ENCODE results near the gene BET1.

DNA sequence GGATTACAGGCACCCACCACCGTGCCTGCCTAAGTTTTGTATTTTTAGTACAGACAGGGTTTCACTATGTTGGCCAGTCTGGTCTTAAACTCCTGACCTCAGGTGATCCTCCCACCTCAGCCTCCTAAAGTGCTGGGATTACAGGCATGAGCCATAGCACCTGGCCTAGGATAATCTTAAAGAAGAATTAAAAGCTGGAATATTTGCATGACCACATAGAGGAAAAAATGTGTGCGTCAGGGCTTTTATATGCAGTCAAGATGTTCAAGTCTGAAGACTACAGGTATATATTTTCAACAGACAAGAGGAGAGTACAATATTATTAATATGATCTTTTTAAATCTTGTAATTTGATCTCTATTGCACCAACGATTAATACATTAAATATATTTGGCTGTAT, 43.2 kb downstream of the BET1 start:
- TF ChIP-seq USF2 (IDR thresholded peaks at IDR 0.05; ENCODE audit: borderline replicate concordance, low read depth, low read length) (no peak), FOXM1 (IDR thresholded peaks at IDR 0.05; ENCODE audit: low read depth) (no peak), TAF1 (IDR thresholded peaks at IDR 0.05; ENCODE audit: borderline replicate concordance, low read depth, low read length) (no peak), CTCF (IDR thresholded peaks at IDR 0.05) (no peak), TEAD4 (IDR thresholded peaks at IDR 0.05; ENCODE audit: borderline replicate concordance, insufficient read depth) (no peak), EZH2phosphoT487 (IDR thresholded peaks at IDR 0.05; ENCODE audit: borderline replicate concordance, low read depth) (no peak)
- TF ChIP-seq, protein P1, sequence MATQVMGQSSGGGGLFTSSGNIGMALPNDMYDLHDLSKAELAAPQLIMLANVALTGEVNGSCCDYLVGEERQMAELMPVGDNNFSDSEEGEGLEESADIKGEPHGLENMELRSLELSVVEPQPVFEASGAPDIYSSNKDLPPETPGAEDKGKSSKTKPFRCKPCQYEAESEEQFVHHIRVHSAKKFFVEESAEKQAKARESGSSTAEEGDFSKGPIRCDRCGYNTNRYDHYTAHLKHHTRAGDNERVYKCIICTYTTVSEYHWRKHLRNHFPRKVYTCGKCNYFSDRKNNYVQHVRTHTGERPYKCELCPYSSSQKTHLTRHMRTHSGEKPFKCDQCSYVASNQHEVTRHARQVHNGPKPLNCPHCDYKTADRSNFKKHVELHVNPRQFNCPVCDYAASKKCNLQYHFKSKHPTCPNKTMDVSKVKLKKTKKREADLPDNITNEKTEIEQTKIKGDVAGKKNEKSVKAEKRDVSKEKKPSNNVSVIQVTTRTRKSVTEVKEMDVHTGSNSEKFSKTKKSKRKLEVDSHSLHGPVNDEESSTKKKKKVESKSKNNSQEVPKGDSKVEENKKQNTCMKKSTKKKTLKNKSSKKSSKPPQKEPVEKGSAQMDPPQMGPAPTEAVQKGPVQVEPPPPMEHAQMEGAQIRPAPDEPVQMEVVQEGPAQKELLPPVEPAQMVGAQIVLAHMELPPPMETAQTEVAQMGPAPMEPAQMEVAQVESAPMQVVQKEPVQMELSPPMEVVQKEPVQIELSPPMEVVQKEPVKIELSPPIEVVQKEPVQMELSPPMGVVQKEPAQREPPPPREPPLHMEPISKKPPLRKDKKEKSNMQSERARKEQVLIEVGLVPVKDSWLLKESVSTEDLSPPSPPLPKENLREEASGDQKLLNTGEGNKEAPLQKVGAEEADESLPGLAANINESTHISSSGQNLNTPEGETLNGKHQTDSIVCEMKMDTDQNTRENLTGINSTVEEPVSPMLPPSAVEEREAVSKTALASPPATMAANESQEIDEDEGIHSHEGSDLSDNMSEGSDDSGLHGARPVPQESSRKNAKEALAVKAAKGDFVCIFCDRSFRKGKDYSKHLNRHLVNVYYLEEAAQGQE (IDR thresholded peaks at IDR 0.05; ENCODE audit: low read depth, low read length): no peak
